ENCODE results near the gene CC2D1A.

CC2D1A gene

DNA sequence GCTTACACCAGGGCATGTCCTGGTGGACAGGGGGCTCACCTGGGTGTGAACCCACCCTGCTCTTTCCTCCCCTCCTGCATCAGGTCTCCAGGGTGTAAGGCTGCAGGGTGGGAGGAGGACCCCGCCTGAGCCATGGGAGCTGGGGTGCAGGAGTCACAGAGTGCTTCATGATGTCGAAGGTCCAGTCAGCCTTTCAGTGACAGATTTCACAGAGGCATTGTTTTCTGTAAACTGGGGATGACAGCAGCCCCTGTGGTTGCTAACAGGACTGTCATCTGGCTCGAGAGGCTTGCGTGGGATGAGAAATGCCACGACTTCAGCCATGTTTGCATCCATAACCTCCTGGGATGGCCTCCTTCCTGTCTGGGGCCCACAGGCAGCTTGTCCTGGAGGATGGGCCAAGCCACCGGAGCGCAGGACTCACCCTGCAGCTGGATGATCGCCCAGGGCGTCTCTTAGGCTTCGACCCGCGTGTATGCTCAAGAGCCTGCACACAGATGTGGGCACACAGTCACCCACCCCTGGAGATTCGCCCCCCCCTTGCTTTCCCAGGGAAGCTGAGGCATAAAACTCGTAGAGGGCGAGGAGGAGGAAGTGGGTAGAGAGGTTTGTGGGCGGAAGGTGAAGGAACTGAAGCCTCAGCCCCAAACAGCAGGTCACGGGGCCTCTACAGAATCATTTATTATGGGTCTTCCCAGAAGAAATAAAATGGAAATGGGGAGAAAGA, 24.1 kb upstream of the CC2D1A start:
- H3K14ac ChIP-seq (ENCODE audit: low read length in 2 of 2), result peak overlapping the region in 1 of 2 experiments; percentile 90
- H3K4me1 ChIP-seq (ENCODE audit: control insufficient read depth, insufficient read depth, low read depth, low read length), result peaks cover 24% of the 10 kb centered on the region
- H3K36me3 ChIP-seq (ENCODE audit: control insufficient read depth in 1 of 2, insufficient read depth in 2 of 2, low read depth in 1 of 2, low read length in 2 of 2), result peaks cover 0 to 2% of the 10 kb centered on the region in 2 experiments
- H2AK5ac ChIP-seq (ENCODE audit: low read length, severe bottlenecking), result peak overlapping the region; percentile 76
- peak overlapping the region; percentile 68 to 91 for H3K18ac ChIP-seq (ENCODE audit: low read depth in 1 of 2, low read length in 2 of 2)
- H2BK5ac ChIP-seq (ENCODE audit: low read depth, low read length, poor library complexity, severe bottlenecking), result no peak overlapping the region
- H3K4me2 ChIP-seq (ENCODE audit: low read length, poor library complexity, severe bottlenecking), result peak overlapping the region; percentile 11
- peak overlapping the region; percentile 94 for H2BK15ac ChIP-seq (ENCODE audit: low read depth, poor library complexity, severe bottlenecking)
- peak overlapping the region; percentile 50 for H3K9ac ChIP-seq (ENCODE audit: low read length)
- H4K8ac ChIP-seq (ENCODE audit: low read length), result peak overlapping the region; percentile 99
- no peak overlapping the region for H3K23ac ChIP-seq (ENCODE audit: low read length in 2 of 2)
- peak overlapping the region; percentile 57 for H2AFZ ChIP-seq (ENCODE audit: low read depth, low read length)
- peak overlapping the region in 1 of 2 experiments; percentile 57 for H2BK12ac ChIP-seq (ENCODE audit: low read length in 2 of 2)
- WGBS, result 74% methylated on average over 16 of the region's 17 CpGs
- no peak overlapping the region for H3K4me3 ChIP-seq (ENCODE audit: insufficient read depth in 1 of 2, low read depth in 1 of 2, low read length in 2 of 2)
- H3K4ac ChIP-seq (ENCODE audit: low read depth in 1 of 2, low read length in 2 of 2), result peak overlapping the region; percentile 34 to 85
- H3K27me3 ChIP-seq (ENCODE audit: control insufficient read depth in 1 of 2, insufficient read depth in 1 of 2, low read length in 2 of 2), result peaks cover 3 to 24% of the 10 kb centered on the region in 2 experiments
- peak; percentile 34 for DNase-seq
- H3K9me3 ChIP-seq (ENCODE audit: control insufficient read depth, low read length), result no peaks in the 10 kb centered on the region
- H2BK120ac ChIP-seq (ENCODE audit: low read depth, low read length), result peak overlapping the region; percentile 86
- peak overlapping the region; percentile 99 for H4K91ac ChIP-seq (ENCODE audit: low read length)
- H3K79me1 ChIP-seq (replicated peaks; ENCODE audit: low read length, poor library complexity, severe bottlenecking), result no peaks in the 10 kb centered on the region
- H3K27ac ChIP-seq (ENCODE audit: low read length, poor library complexity, severe bottlenecking), result peak overlapping the region; percentile 35

- H3K27me3 ChIP-seq (ENCODE audit: control insufficient read depth in 1 of 2, insufficient read depth in 1 of 2, low read length in 2 of 2), result peaks cover 0 to 21% of the 10 kb centered on the region in 2 experiments
- no peaks in the 10 kb centered on the region for H3K79me1 ChIP-seq (replicated peaks; ENCODE audit: low read length, poor library complexity, severe bottlenecking)
- 90% methylated on average over 5 of the region's 5 CpGs for WGBS
Observed at GRCh38 chr19:13882419-13882795, 23.6 kb upstream of the CC2D1A start.

GRCh38 chr19:13882836-13883235, 23.2 kb upstream of the CC2D1A start:
- H2BK5ac ChIP-seq (ENCODE audit: low read depth, low read length, poor library complexity, severe bottlenecking), result no peak overlapping the region
- H4K91ac ChIP-seq (ENCODE audit: low read length), result peak overlapping the region; percentile 34
- no peak for DNase-seq
- H3K36me3 ChIP-seq (ENCODE audit: control insufficient read depth in 1 of 2, insufficient read depth in 2 of 2, low read depth in 1 of 2, low read length in 2 of 2), result no peaks in the 10 kb centered on the region
- H4K8ac ChIP-seq (ENCODE audit: low read length), result no peak overlapping the region
- no peaks in the 10 kb centered on the region for H3K79me1 ChIP-seq (replicated peaks; ENCODE audit: low read length, poor library complexity, severe bottlenecking)
- H3K18ac ChIP-seq (ENCODE audit: low read depth in 1 of 2, low read length in 2 of 2), result no peak overlapping the region
- H3K9ac ChIP-seq (ENCODE audit: low read length), result no peak overlapping the region
- H2BK120ac ChIP-seq (ENCODE audit: low read depth, low read length), result no peak overlapping the region
- peaks cover 0 to 21% of the 10 kb centered on the region in 2 experiments for H3K27me3 ChIP-seq (ENCODE audit: control insufficient read depth in 1 of 2, insufficient read depth in 1 of 2, low read length in 2 of 2)
- no peak overlapping the region for H3K4me3 ChIP-seq (ENCODE audit: insufficient read depth in 1 of 2, low read depth in 1 of 2, low read length in 2 of 2)
- no peak overlapping the region for H3K27ac ChIP-seq (ENCODE audit: low read length, poor library complexity, severe bottlenecking)
- H3K4me1 ChIP-seq (ENCODE audit: control insufficient read depth, insufficient read depth, low read depth, low read length), result peaks cover 24% of the 10 kb centered on the region
- H2BK15ac ChIP-seq (ENCODE audit: low read depth, poor library complexity, severe bottlenecking), result no peak overlapping the region
- H3K23ac ChIP-seq (ENCODE audit: low read length in 2 of 2), result no peak overlapping the region
- H3K9me3 ChIP-seq (ENCODE audit: control insufficient read depth, low read length), result no peaks in the 10 kb centered on the region
- no peak overlapping the region for H3K14ac ChIP-seq (ENCODE audit: low read length in 2 of 2)
- peak overlapping the region in 1 of 2 experiments; percentile 15 for H2BK12ac ChIP-seq (ENCODE audit: low read length in 2 of 2)
- no peak overlapping the region for H2AFZ ChIP-seq (ENCODE audit: low read depth, low read length)
- 98% methylated on average over 12 of the region's 12 CpGs for WGBS
- no peak overlapping the region for H3K4ac ChIP-seq (ENCODE audit: low read depth in 1 of 2, low read length in 2 of 2)
- no peak overlapping the region for H2AK5ac ChIP-seq (ENCODE audit: low read length, severe bottlenecking)
- no peak overlapping the region for H3K4me2 ChIP-seq (ENCODE audit: low read length, poor library complexity, severe bottlenecking)

More at GRCh38 chr19:13882419-13882795, 23.6 kb upstream of the CC2D1A start:
- Histone ChIP-seq H3K4me2 (ENCODE audit: low read length, poor library complexity, severe bottlenecking) (no peak overlapping the region), H3K36me3 (ENCODE audit: control insufficient read depth in 1 of 2, insufficient read depth in 2 of 2, low read depth in 1 of 2, low read length in 2 of 2) (peaks cover 0 to 2% of the 10 kb centered on the region in 2 experiments), H3K27ac (ENCODE audit: low read length, poor library complexity, severe bottlenecking) (no peak overlapping the region), H3K14ac (ENCODE audit: low read length in 2 of 2) (no peak overlapping the region), H4K91ac (ENCODE audit: low read length) (no peak overlapping the region), H2BK120ac (ENCODE audit: low read depth, low read length) (no peak overlapping the region), H2BK12ac (ENCODE audit: low read length in 2 of 2) (peak overlapping the region in 1 of 2 experiments; percentile 42), H2AFZ (ENCODE audit: low read depth, low read length) (no peak overlapping the region), H4K8ac (ENCODE audit: low read length) (no peak overlapping the region), H2BK15ac (ENCODE audit: low read depth, poor library complexity, severe bottlenecking) (no peak overlapping the region), H3K4me1 (ENCODE audit: control insufficient read depth, insufficient read depth, low read depth, low read length) (peaks cover 24% of the 10 kb centered on the region), H3K4me3 (ENCODE audit: insufficient read depth in 1 of 2, low read depth in 1 of 2, low read length in 2 of 2) (no peak overlapping the region), H3K18ac (ENCODE audit: low read depth in 1 of 2, low read length in 2 of 2) (no peak overlapping the region), H2AK5ac (ENCODE audit: low read length, severe bottlenecking) (peak overlapping the region; percentile 34), H3K23ac (ENCODE audit: low read length in 2 of 2) (no peak overlapping the region), H2BK5ac (ENCODE audit: low read depth, low read length, poor library complexity, severe bottlenecking) (no peak overlapping the region), H3K9ac (ENCODE audit: low read length) (peak overlapping the region; percentile 50), H3K9me3 (ENCODE audit: control insufficient read depth, low read length) (no peaks in the 10 kb centered on the region), H3K4ac (ENCODE audit: low read depth in 1 of 2, low read length in 2 of 2) (no peak overlapping the region)
- DNase-seq, result no peak

- no peak overlapping the region for H3K27ac ChIP-seq (ENCODE audit: low read length, poor library complexity, severe bottlenecking)
- no peak overlapping the region for H3K9ac ChIP-seq (ENCODE audit: low read length)
- H2BK5ac ChIP-seq (ENCODE audit: low read depth, low read length, poor library complexity, severe bottlenecking), result no peak overlapping the region
- no peak overlapping the region for H4K8ac ChIP-seq (ENCODE audit: low read length)
- peak overlapping the region; percentile 29 for H2AK5ac ChIP-seq (ENCODE audit: low read length, severe bottlenecking)
- no peak for DNase-seq
- H2AFZ ChIP-seq (ENCODE audit: low read depth, low read length), result no peak overlapping the region
- H3K27me3 ChIP-seq (ENCODE audit: control insufficient read depth in 1 of 2, insufficient read depth in 1 of 2, low read length in 2 of 2), result peaks cover 0 to 21% of the 10 kb centered on the region in 2 experiments
- H3K79me1 ChIP-seq (replicated peaks; ENCODE audit: low read length, poor library complexity, severe bottlenecking), result no peaks in the 10 kb centered on the region
- H3K9me3 ChIP-seq (ENCODE audit: control insufficient read depth, low read length), result no peaks in the 10 kb centered on the region
- peaks cover 24% of the 10 kb centered on the region for H3K4me1 ChIP-seq (ENCODE audit: control insufficient read depth, insufficient read depth, low read depth, low read length)
- H3K14ac ChIP-seq (ENCODE audit: low read length in 2 of 2), result no peak overlapping the region
- no peak overlapping the region for H3K23ac ChIP-seq (ENCODE audit: low read length in 2 of 2)
- no peak overlapping the region for H3K4me2 ChIP-seq (ENCODE audit: low read length, poor library complexity, severe bottlenecking)
- H2BK120ac ChIP-seq (ENCODE audit: low read depth, low read length), result no peak overlapping the region
- H3K4me3 ChIP-seq (ENCODE audit: insufficient read depth in 1 of 2, low read depth in 1 of 2, low read length in 2 of 2), result no peak overlapping the region
- H3K4ac ChIP-seq (ENCODE audit: low read depth in 1 of 2, low read length in 2 of 2), result no peak overlapping the region
- H2BK15ac ChIP-seq (ENCODE audit: low read depth, poor library complexity, severe bottlenecking), result peak overlapping the region; percentile 62
- no peaks in the 10 kb centered on the region for H3K36me3 ChIP-seq (ENCODE audit: control insufficient read depth in 1 of 2, insufficient read depth in 2 of 2, low read depth in 1 of 2, low read length in 2 of 2)
- H2BK12ac ChIP-seq (ENCODE audit: low read length in 2 of 2), result no peak overlapping the region
- no peak overlapping the region for H3K18ac ChIP-seq (ENCODE audit: low read depth in 1 of 2, low read length in 2 of 2)
- H4K91ac ChIP-seq (ENCODE audit: low read length), result no peak overlapping the region
- WGBS, result 93% methylated on average over 10 of the region's 10 CpGs
Observed at GRCh38 chr19:13883516-13884064, 22.4 kb upstream of the CC2D1A start.

All from mesenchymal stem cell (in vitro differentiated cells and primary cell).